HepG2 (cell line): ENCODE results near the gene C4orf36. TPM values are rescaled to one million over a fixed set of nuclear protein-coding genes. Genes with fewer than 3 reads are reported as not detected.

ENCODE experiments used
- PCBP2 ChIP-seq: fragments of 200-400 bp; formaldehyde crosslinking; optimal IDR thresholded peaks from 2 replicates; pipeline ENCODE3; 2018; ENCODE audit warnings: low read length, low read depth; ENCODE audit not compliant: poor library complexity, severe bottlenecking
- PHF20 ChIP-seq: sonication (generic); formaldehyde crosslinking; IDR thresholded peaks from 2 replicates; pipeline ENCODE4 v1.5.0; 2020; ENCODE audit warnings: mild to moderate bottlenecking, missing genetic modification reagents
- STAG1 ChIP-seq: sonication (generic); formaldehyde crosslinking; IDR thresholded peaks from 2 replicates; pipeline ENCODE4 v1.4.0; 2020; ENCODE audit warnings: missing genetic modification reagents
- TAF15 ChIP-seq: fragments of 200-400 bp; formaldehyde crosslinking; IDR thresholded peaks from one replicate; pipeline ENCODE4 v1.6.1; 2018; ENCODE audit warnings: mild to moderate bottlenecking, low read depth, low read length; ENCODE audit not compliant: poor library complexity, severe bottlenecking
- TBX3 ChIP-seq: fragments of 450-650 bp; IDR thresholded peaks from 2 replicates; pipeline ENCODE4 v1.6.1; 2017; ENCODE audit warnings: antibody characterized with exemption, mild to moderate bottlenecking, inconsistent platforms, borderline replicate concordance
- ZNF317 ChIP-seq: sonication (generic); formaldehyde crosslinking; IDR thresholded peaks from 2 replicates; pipeline ENCODE4 v1.5.0; 2020; ENCODE audit warnings: mild to moderate bottlenecking, missing genetic modification reagents
- ZNF446 ChIP-seq: sonication (generic); formaldehyde crosslinking; IDR thresholded peaks from 2 replicates; pipeline ENCODE4 v1.5.0; 2020; ENCODE audit warnings: mild to moderate bottlenecking, missing genetic modification reagents
- ZNF607 ChIP-seq: sonication (generic); formaldehyde crosslinking; IDR thresholded peaks from 2 replicates; pipeline ENCODE4 v1.5.1; 2020; ENCODE audit warnings: missing genetic modification reagents, mild to moderate bottlenecking, borderline replicate concordance
- polyA plus RNA-seq, 8 experiments: library from polyadenylated mRNA; depleted of rRNA in 3 of 8; stranded (reverse) in 7 of 8; unstranded in 1 of 8; fragments of >200 nt; fragmentation: Illumina TruSeq in 4 of 8; extraction: Trizol in 4 of 8; gene quantifications; 2 replicates each; pipeline versions ENCODE4 v1.2.1 to v1.2.3, GENCODE V29; 2011 to 2016; ENCODE audit warnings: low read depth in 4 of 8, missing spikeins in 1 of 8, mixed read lengths in 1 of 8; ENCODE audit not compliant: insufficient read depth in 1 of 8
- total RNA-seq, 5 experiments: library from RNA; depleted of rRNA; stranded (reverse); fragments of >200 nt; fragmentation: Illumina TruSeq; extraction: Trizol; gene quantifications; 2 replicates each; pipeline ENCODE4 v1.2.3, GENCODE V29; 2016; ENCODE audit warnings: low read depth in 1 of 5
- TF ChIP-seq, protein P1 (sequence below): sonication (generic); formaldehyde crosslinking; IDR thresholded peaks from 2 replicates; pipeline ENCODE4 v1.4.0; 2020; ENCODE audit warnings: missing genetic modification reagents
- TF ChIP-seq, protein P2 (sequence below): sonication (generic); formaldehyde crosslinking; IDR thresholded peaks from 2 replicates; pipeline ENCODE4 v1.4.0; 2020; ENCODE audit warnings: mild to moderate bottlenecking, low read depth, missing genetic modification reagents
- TF ChIP-seq, protein P3 (sequence below): IDR thresholded peaks from 2 replicates; pipeline ENCODE4 v1.6.1; 2016; ENCODE audit warnings: missing biosample characterization, missing genetic modification reagents, low read depth
- TF ChIP-seq, protein P4 (sequence below): IDR thresholded peaks from 2 replicates; pipeline ENCODE4 v1.6.1; 2016; ENCODE audit warnings: low read depth, missing genetic modification reagents, missing compliant biosample characterization
- TF ChIP-seq, protein P5 (sequence below): sonication (generic); formaldehyde crosslinking; IDR thresholded peaks from 2 replicates; pipeline ENCODE4 v1.8.0; 2022; ENCODE audit warnings: mild to moderate bottlenecking, missing genetic modification reagents, moderate library complexity

Gene C4orf36
- total and polyA plus RNA-seq, 2 of the 13 experiments (the other 11 are each of a cell fraction or from before 2014, with no cell fraction given): 0.63 TPM; not detected in 1

DNA sequence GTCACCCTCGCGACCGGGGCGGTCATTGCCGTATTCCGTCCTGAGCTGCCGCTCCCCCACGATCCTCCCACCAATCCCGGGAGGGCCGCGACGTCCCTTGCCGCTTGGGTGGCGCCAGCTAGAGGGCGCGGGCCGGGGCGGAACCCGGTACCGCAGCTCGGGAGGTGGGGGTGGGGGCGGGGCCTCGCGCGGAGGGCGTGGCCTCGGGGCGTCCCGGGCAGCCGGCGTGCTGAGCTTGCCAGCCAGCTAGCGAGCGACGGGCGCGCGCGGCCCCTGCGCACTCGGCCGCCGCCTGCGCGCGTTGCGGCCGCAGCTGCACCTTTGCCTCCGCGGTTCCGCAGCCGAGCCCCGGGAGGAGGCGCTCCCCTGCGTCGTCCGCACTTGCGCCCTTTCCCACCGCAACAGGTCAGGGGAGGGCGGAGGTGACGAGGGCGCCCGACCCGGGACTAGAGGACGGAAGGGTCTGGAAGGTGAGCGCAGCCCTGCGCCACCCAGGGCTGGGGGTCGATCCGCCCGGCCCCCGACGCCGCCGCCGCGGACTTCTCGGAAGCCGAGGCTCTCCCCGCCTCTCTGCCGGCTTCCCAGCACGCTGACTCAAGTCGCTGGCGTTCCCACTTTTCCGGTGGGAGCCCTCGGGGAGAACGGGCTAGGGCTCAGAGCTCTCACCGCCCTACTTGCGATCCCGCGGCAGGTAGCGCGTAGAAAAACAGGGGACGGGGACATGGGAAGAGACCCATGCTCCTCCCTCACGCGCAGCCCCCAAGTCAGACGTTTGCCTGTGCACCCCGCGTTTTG lies 42.7 kb upstream of the C4orf36 start, which contains the start of gene AFF1 (continued):
- TF ChIP-seq, protein P1, sequence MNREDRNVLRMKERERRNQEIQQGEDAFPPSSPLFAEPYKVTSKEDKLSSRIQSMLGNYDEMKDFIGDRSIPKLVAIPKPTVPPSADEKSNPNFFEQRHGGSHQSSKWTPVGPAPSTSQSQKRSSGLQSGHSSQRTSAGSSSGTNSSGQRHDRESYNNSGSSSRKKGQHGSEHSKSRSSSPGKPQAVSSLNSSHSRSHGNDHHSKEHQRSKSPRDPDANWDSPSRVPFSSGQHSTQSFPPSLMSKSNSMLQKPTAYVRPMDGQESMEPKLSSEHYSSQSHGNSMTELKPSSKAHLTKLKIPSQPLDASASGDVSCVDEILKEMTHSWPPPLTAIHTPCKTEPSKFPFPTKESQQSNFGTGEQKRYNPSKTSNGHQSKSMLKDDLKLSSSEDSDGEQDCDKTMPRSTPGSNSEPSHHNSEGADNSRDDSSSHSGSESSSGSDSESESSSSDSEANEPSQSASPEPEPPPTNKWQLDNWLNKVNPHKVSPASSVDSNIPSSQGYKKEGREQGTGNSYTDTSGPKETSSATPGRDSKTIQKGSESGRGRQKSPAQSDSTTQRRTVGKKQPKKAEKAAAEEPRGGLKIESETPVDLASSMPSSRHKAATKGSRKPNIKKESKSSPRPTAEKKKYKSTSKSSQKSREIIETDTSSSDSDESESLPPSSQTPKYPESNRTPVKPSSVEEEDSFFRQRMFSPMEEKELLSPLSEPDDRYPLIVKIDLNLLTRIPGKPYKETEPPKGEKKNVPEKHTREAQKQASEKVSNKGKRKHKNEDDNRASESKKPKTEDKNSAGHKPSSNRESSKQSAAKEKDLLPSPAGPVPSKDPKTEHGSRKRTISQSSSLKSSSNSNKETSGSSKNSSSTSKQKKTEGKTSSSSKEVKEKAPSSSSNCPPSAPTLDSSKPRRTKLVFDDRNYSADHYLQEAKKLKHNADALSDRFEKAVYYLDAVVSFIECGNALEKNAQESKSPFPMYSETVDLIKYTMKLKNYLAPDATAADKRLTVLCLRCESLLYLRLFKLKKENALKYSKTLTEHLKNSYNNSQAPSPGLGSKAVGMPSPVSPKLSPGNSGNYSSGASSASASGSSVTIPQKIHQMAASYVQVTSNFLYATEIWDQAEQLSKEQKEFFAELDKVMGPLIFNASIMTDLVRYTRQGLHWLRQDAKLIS: no peak; the same call in 1 of the 2 replicates
- TF ChIP-seq ZNF317 (CRISPR knock-in tag) (no peak), TBX3 (no peak), PCBP2 (no peak), ZNF446 (CRISPR knock-in tag) (0 out of 2 replicates have a peak, but pooled peaks have one; percentile 53), PHF20 (CRISPR knock-in tag) (peak; percentile 69), STAG1 (CRISPR knock-in tag) (peak; percentile 36; the same call in 1 of the 2 replicates), TAF15 (no peak), ZNF607 (peak; percentile 86; the same call in 1 of the 2 replicates)
- TF ChIP-seq, protein P2, sequence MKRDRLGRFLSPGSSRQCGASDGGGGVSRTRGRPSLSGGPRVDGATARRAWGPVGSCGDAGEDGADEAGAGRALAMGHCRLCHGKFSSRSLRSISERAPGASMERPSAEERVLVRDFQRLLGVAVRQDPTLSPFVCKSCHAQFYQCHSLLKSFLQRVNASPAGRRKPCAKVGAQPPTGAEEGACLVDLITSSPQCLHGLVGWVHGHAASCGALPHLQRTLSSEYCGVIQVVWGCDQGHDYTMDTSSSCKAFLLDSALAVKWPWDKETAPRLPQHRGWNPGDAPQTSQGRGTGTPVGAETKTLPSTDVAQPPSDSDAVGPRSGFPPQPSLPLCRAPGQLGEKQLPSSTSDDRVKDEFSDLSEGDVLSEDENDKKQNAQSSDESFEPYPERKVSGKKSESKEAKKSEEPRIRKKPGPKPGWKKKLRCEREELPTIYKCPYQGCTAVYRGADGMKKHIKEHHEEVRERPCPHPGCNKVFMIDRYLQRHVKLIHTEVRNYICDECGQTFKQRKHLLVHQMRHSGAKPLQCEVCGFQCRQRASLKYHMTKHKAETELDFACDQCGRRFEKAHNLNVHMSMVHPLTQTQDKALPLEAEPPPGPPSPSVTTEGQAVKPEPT (CRISPR knock-in tag): peak; percentile 61; the same call in 1 of the 2 replicates
- TF ChIP-seq, protein P3, sequence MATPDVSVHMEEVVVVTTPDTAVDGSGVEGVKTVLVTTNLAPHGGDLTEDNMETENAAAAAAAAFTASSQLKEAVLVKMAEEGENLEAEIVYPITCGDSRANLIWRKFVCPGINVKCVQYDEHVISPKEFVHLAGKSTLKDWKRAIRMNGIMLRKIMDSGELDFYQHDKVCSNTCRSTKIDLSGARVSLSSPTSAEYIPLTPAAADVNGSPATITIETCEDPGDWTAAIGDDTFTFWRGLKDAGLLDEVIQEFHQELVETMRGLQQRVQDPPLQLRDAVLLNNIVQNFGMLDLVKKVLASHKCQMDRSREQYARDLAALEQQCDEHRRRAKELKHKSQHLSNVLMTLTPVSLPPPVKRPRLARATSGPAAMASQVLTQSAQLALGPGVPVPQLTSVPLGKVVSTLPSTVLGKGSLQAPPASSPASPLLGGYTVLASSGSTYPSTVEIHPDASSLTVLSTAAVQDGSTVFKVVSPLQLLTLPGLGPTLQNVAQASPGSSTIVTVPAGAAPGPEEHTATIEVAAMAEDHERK: no peak
- TF ChIP-seq, protein P4, sequence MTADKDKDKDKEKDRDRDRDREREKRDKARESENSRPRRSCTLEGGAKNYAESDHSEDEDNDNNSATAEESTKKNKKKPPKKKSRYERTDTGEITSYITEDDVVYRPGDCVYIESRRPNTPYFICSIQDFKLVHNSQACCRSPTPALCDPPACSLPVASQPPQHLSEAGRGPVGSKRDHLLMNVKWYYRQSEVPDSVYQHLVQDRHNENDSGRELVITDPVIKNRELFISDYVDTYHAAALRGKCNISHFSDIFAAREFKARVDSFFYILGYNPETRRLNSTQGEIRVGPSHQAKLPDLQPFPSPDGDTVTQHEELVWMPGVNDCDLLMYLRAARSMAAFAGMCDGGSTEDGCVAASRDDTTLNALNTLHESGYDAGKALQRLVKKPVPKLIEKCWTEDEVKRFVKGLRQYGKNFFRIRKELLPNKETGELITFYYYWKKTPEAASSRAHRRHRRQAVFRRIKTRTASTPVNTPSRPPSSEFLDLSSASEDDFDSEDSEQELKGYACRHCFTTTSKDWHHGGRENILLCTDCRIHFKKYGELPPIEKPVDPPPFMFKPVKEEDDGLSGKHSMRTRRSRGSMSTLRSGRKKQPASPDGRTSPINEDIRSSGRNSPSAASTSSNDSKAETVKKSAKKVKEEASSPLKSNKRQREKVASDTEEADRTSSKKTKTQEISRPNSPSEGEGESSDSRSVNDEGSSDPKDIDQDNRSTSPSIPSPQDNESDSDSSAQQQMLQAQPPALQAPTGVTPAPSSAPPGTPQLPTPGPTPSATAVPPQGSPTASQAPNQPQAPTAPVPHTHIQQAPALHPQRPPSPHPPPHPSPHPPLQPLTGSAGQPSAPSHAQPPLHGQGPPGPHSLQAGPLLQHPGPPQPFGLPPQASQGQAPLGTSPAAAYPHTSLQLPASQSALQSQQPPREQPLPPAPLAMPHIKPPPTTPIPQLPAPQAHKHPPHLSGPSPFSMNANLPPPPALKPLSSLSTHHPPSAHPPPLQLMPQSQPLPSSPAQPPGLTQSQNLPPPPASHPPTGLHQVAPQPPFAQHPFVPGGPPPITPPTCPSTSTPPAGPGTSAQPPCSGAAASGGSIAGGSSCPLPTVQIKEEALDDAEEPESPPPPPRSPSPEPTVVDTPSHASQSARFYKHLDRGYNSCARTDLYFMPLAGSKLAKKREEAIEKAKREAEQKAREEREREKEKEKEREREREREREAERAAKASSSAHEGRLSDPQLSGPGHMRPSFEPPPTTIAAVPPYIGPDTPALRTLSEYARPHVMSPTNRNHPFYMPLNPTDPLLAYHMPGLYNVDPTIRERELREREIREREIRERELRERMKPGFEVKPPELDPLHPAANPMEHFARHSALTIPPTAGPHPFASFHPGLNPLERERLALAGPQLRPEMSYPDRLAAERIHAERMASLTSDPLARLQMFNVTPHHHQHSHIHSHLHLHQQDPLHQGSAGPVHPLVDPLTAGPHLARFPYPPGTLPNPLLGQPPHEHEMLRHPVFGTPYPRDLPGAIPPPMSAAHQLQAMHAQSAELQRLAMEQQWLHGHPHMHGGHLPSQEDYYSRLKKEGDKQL: peak; percentile 5; the same call in 1 of the 2 replicates
- TF ChIP-seq, protein P5, sequence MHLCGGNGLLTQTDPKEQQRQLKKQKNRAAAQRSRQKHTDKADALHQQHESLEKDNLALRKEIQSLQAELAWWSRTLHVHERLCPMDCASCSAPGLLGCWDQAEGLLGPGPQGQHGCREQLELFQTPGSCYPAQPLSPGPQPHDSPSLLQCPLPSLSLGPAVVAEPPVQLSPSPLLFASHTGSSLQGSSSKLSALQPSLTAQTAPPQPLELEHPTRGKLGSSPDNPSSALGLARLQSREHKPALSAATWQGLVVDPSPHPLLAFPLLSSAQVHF: peak; percentile 89
